Measurements from ENCODE around the gene TNFSF15. TPM values are rescaled to one million over a fixed set of nuclear protein-coding genes. Genes with fewer than 3 reads are reported as not detected.

TNFSF15 gene
- total RNA-seq, 1 experiment from 2014 or later: 0.03 TPM

DNA sequence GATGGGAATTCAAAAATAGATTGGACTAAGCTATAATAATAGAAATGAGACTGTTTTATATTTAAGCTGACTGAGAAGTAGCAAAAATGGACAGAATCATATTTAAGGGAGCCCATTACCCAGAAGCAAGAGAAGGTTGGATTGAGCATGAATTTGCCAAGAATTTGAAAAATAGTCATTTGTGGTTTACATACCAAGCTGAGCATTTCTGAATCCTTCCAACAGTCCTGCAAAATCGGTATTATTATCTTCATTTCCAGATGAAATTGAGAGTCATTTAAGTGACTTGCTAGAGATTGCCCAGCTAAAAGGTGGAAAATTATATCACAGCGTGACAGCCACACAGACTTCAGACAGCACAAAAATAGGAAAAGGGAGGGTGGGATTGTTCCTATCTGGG lies 48.4 kb downstream of the TNFSF15 start:
- POLR2A ChIA-PET: interaction anchor here (0.7 kb wide), 1 partner anchor 50 kb away, joined by 3 read pairs; no protein-coding TSS in a partner anchor
- intact Hi-C loops (cut with micrococcal nuclease; ENCODE audit: unreplicated experiment): no loop called here

GRCh38 chr9:114756920-114757319 lies 48.9 kb downstream of the TNFSF15 start:
- ChIA-PET POLR2A (interaction anchor here (0.7 kb wide), 1 partner anchor 50 kb away, joined by 3 read pairs; no protein-coding TSS in a partner anchor), CTCF (no interaction called here)
- H3K9me3 ChIP-seq (ENCODE audit: control insufficient read depth, insufficient read depth, low read depth, low read length): no peaks in the 10 kb centered on the region
- H3K36me3 ChIP-seq (ENCODE audit: control insufficient read depth, insufficient read depth, low read length): no peaks in the 10 kb centered on the region
- ATAC-seq: no peak
- in situ Hi-C loops (cut with HindIII; ENCODE audit: low pct_unique_long_range_greater_than_20kb, low sequenced_read_pairs) (no loop called here), intact Hi-C loops (cut with micrococcal nuclease; ENCODE audit: unreplicated experiment) (no loop called here)
- H3K27me3 ChIP-seq (ENCODE audit: control insufficient read depth, insufficient read depth, low read length): no peaks in the 10 kb centered on the region
- H3K4me1 ChIP-seq (ENCODE audit: control insufficient read depth, insufficient read depth, low read length): no peaks in the 10 kb centered on the region
- no peak overlapping the region for H3K4me3 ChIP-seq (ENCODE audit: low read depth in 2 of 2, low read length in 2 of 2)
- no peak for DNase-seq (ENCODE audit: low read depth, low spot score)
- TF ChIP-seq SIN3A (IDR thresholded peaks at IDR 0.05; ENCODE audit: borderline replicate concordance, insufficient read depth, low read depth, low read length) (no peak), POLR2AphosphoS5 (IDR thresholded peaks at IDR 0.05; ENCODE audit: low read depth, low read length) (no peak), TCF7L2 (IDR thresholded peaks at IDR 0.05; ENCODE audit: low read depth, low read length) (no peak)
- TF ChIP-seq, protein P1, sequence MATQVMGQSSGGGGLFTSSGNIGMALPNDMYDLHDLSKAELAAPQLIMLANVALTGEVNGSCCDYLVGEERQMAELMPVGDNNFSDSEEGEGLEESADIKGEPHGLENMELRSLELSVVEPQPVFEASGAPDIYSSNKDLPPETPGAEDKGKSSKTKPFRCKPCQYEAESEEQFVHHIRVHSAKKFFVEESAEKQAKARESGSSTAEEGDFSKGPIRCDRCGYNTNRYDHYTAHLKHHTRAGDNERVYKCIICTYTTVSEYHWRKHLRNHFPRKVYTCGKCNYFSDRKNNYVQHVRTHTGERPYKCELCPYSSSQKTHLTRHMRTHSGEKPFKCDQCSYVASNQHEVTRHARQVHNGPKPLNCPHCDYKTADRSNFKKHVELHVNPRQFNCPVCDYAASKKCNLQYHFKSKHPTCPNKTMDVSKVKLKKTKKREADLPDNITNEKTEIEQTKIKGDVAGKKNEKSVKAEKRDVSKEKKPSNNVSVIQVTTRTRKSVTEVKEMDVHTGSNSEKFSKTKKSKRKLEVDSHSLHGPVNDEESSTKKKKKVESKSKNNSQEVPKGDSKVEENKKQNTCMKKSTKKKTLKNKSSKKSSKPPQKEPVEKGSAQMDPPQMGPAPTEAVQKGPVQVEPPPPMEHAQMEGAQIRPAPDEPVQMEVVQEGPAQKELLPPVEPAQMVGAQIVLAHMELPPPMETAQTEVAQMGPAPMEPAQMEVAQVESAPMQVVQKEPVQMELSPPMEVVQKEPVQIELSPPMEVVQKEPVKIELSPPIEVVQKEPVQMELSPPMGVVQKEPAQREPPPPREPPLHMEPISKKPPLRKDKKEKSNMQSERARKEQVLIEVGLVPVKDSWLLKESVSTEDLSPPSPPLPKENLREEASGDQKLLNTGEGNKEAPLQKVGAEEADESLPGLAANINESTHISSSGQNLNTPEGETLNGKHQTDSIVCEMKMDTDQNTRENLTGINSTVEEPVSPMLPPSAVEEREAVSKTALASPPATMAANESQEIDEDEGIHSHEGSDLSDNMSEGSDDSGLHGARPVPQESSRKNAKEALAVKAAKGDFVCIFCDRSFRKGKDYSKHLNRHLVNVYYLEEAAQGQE (IDR thresholded peaks at IDR 0.05; ENCODE audit: insufficient read depth in 1 of 2, low read depth in 2 of 2, low read length in 1 of 2): no peak
- TF ChIP-seq, protein P2, sequence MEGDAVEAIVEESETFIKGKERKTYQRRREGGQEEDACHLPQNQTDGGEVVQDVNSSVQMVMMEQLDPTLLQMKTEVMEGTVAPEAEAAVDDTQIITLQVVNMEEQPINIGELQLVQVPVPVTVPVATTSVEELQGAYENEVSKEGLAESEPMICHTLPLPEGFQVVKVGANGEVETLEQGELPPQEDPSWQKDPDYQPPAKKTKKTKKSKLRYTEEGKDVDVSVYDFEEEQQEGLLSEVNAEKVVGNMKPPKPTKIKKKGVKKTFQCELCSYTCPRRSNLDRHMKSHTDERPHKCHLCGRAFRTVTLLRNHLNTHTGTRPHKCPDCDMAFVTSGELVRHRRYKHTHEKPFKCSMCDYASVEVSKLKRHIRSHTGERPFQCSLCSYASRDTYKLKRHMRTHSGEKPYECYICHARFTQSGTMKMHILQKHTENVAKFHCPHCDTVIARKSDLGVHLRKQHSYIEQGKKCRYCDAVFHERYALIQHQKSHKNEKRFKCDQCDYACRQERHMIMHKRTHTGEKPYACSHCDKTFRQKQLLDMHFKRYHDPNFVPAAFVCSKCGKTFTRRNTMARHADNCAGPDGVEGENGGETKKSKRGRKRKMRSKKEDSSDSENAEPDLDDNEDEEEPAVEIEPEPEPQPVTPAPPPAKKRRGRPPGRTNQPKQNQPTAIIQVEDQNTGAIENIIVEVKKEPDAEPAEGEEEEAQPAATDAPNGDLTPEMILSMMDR (IDR thresholded peaks at IDR 0.05): no peak
- no TSS peak for BruUV-seq (replicated peaks)
- no peak overlapping the region for H3K27ac ChIP-seq (ENCODE audit: low read length)

More for the DNA sequence above, 48.4 kb downstream of the TNFSF15 start:
- ATAC-seq (no peak), DNase-seq (ENCODE audit: low read depth, low spot score) (no peak)
- Histone ChIP-seq H3K4me3 (ENCODE audit: low read depth in 2 of 2, low read length in 2 of 2) (no peak overlapping the region), H3K36me3 (ENCODE audit: control insufficient read depth, insufficient read depth, low read length) (no peaks in the 10 kb centered on the region), H3K27ac (ENCODE audit: low read length) (no peak overlapping the region), H3K9me3 (ENCODE audit: control insufficient read depth, insufficient read depth, low read depth, low read length) (no peaks in the 10 kb centered on the region), H3K27me3 (ENCODE audit: control insufficient read depth, insufficient read depth, low read length) (no peaks in the 10 kb centered on the region), H3K4me1 (ENCODE audit: control insufficient read depth, insufficient read depth, low read length) (no peaks in the 10 kb centered on the region)
- TF ChIP-seq, protein P1 (IDR thresholded peaks at IDR 0.05; ENCODE audit: insufficient read depth in 1 of 2, low read depth in 2 of 2, low read length in 1 of 2): no peak
- TF ChIP-seq TCF7L2 (IDR thresholded peaks at IDR 0.05; ENCODE audit: low read depth, low read length) (no peak), POLR2AphosphoS5 (IDR thresholded peaks at IDR 0.05; ENCODE audit: low read depth, low read length) (no peak), SIN3A (IDR thresholded peaks at IDR 0.05; ENCODE audit: borderline replicate concordance, insufficient read depth, low read depth, low read length) (no peak)
- TF ChIP-seq, protein P2 (IDR thresholded peaks at IDR 0.05): no peak
- CTCF ChIA-PET: no interaction called here
- no TSS peak for BruUV-seq (replicated peaks)
- in situ Hi-C loops (cut with HindIII; ENCODE audit: low pct_unique_long_range_greater_than_20kb, low sequenced_read_pairs): no loop called here

Measured in Panc1 (cell line).